C4-2B (cell line): ENCODE data around the gene TMEM88.

Source experiments
- H3K27ac ChIP-seq: fragments of 450-650 bp; 2 replicates; pipeline ENCODE4 v1.5.1; 2017
- ZFX ChIP-seq: fragments of 450-650 bp; IDR thresholded peaks from 2 replicates; pipeline ENCODE4 v1.6.1; 2017
- TF ChIP-seq, protein P1 (sequence below): fragments of 450-650 bp; conservative IDR thresholded peaks from 2 replicates; pipeline ENCODE4 v1.5.1; 2017; ENCODE audit warnings: mild to moderate bottlenecking

The TMEM88 gene

DNA sequence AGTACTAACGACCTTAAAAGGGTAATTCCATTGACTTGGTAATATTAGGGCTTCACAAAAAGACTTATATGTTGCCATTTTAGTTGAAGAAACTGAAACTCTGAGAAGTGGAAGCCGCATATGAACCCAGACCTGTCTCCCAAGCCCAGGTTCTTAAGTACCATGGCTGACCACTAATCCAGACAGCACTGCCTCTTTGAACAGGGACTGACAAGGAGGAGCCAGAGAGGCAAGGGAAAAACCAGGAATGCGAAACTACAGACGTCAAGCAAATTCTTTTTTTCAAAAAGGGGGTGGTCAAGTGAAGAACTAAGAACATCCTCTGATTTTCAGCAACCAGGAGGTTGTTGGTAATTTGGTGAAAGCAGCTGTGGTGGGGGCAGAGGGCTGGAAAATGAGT lies 18.2 kb downstream of the TMEM88 start:
- H3K27ac ChIP-seq: no peak overlapping the region

DNA sequence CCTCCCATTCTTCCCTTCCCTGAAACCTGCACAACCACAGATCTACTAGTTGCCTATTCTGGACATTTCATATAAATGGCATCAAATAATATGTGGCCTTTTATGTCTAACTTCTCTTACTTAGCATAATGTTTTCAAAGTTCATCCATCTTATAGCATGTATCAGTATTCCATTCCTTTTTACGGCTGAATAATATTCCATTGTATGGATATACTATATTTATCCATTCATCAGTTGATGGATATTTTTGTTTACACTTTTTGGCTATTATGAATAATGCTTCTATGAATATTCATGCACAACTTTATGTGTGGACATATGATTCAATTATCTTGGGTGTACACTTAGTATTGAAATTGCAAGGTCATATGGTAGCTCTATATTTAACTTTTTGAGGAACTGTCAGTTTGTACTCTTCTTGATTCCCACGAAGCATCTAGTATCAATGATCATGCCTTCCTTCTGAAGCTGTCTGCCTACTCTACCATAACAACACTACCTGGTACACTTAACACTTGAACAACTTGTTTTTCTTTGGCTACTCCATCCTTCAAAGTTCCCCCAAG lies 21.0 kb downstream of the TMEM88 start:
- TF ChIP-seq, protein P1, sequence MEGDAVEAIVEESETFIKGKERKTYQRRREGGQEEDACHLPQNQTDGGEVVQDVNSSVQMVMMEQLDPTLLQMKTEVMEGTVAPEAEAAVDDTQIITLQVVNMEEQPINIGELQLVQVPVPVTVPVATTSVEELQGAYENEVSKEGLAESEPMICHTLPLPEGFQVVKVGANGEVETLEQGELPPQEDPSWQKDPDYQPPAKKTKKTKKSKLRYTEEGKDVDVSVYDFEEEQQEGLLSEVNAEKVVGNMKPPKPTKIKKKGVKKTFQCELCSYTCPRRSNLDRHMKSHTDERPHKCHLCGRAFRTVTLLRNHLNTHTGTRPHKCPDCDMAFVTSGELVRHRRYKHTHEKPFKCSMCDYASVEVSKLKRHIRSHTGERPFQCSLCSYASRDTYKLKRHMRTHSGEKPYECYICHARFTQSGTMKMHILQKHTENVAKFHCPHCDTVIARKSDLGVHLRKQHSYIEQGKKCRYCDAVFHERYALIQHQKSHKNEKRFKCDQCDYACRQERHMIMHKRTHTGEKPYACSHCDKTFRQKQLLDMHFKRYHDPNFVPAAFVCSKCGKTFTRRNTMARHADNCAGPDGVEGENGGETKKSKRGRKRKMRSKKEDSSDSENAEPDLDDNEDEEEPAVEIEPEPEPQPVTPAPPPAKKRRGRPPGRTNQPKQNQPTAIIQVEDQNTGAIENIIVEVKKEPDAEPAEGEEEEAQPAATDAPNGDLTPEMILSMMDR: no peak
- no peak for TF ChIP-seq ZFX
- no peak overlapping the region for H3K27ac ChIP-seq

More for the DNA sequence above, 18.2 kb downstream of the TMEM88 start:
- TF ChIP-seq, protein P1: no peak
- TF ChIP-seq ZFX: no peak

DNA sequence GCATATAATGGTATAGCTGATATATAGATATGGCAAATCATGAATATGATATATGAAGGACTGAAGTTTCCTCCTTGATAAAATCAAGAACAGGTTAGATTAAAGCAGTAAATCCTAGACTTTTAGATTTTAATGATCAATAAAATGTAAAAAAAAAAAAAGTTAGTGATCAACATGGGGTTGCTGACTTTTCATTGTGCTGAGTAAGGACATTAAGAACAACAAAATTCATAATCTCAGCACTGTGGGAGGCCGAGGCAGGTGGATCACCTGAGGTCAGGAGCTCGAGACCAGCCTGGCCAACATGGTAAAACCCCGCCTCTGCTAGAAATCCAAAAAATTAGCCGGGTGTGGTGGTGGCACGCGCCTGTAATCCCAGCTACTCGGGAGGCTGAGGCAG lies 23.4 kb downstream of the TMEM88 start:
- H3K27ac ChIP-seq: no peak overlapping the region
- TF ChIP-seq, protein P1: no peak
- no peak for TF ChIP-seq ZFX

DNA sequence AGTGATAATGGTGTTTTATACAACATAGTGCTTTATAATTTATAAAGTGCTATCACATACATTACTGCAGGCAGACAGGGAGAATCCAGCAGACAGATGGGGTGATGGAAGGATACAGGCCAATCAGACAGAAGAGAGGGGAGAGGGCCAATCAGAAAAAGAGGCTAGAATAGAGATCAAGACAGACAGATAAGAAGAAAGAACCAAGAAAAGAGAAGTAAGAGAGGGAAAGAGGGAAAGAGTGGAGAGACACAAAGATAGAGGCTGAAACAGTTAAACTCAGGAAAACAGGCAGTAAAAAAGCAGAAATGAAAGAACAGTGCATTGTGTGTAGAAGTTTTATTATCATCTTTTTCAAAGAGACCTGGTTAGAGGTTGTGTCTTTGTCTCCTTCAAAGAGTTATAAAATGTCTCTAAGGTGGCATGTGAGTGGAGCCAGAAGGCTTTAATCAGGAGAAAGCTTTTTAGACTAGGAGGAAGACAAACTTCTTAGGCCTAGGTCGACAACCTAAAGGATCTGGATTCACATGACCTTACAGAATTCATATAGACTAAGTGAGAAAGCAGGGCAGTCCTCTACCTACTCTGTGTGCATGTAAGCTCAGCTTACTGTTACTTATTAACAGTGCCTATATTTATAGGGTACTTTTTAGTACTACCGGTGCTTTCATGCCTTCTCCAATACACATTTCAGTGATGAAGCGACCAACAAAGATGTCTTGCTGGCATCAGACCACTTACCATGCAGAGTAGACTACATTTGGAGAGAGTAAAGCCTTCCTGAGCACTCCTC lies 25.4 kb downstream of the TMEM88 start:
- H3K27ac ChIP-seq: no peak overlapping the region

DNA sequence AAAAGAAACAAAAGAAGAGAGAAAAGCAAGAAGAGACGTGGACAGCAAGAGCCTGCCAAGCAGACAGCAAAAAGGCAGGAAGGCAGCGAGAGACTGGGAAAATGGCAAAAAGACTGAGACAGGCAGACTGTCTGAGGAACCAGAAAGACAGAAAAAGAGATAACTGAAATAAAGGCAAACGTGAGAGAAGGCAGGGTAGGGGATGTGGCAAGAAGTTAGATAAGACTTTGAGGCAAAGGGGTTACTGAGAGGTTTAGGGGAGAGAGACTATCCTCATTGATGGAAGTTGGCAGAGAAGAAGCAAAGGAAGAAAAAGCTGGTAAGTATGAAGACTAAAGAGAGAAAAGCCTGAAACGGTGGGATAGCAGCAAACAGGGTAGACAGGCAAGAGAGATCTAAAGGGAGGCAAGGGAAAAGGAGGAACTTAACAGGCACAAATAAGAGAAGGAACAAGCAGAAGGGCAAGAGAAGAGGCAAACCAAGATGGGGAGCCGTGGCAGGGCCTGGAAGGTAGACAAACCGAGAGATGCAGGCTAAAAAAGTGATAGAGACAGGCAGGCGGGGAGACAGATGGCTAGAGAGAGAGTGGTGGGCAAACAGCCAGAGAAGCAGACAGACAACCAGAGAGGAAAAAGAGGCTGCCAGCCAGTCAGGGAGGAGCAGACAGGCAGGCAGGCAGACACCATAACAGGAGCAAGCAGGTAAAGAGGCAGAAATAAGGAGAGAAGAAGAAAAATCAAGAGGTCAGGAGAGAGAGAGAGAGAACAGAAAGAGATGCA lies 26.6 kb downstream of the TMEM88 start:
- no peak overlapping the region for H3K27ac ChIP-seq

More for the DNA sequence above, 25.4 kb downstream of the TMEM88 start:
- TF ChIP-seq, protein P1: no peak
- TF ChIP-seq ZFX: no peak

DNA sequence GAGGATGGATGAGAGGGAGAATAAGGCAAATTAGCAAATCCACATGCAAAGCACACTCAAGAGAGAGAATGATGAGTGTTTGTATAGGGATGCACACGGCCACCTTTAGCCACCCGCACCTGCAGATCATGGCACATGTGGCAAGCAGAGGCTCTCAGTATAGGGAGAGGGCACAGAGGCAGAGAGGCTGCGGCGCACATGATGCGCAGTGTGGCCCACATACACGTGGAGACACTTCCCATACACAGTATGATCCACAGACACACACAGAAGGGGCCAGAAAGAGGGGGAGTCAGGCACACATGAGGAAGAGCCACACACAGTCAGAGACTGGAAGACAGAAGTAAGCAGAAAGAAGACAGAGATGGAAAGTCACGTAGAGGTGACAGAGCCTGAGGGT lies 27.2 kb downstream of the TMEM88 start:
- no peak for TF ChIP-seq ZFX
- TF ChIP-seq, protein P1: no peak
- no peak overlapping the region for H3K27ac ChIP-seq

More for the DNA sequence above, 26.6 kb downstream of the TMEM88 start:
- TF ChIP-seq, protein P1: no peak
- TF ChIP-seq ZFX: no peak

DNA sequence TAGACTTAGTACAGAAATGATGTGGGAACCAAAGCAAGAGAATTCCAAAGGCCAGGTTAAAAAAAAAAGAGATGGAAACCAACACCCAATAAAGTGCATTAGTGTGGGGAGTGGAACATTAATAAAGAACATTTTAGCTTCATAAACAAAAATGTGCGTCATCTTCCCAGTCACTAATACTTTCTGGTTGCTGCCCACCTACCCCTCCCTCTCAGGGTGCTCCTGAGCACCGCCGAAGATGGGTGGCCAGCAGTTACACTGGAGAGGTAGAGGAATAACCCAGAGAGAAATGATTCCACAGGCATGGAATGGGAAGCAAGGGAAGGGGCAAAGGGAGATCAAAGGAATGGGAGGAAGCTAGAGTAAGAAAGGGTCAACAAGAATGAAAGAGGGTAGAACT lies 27.8 kb downstream of the TMEM88 start:
- no peak overlapping the region for H3K27ac ChIP-seq
- TF ChIP-seq ZFX: no peak
- TF ChIP-seq, protein P1: no peak
